ENCODE measurements around the gene IRF7. TPM values are rescaled to one million over a fixed set of nuclear protein-coding genes. Genes with fewer than 3 reads are reported as not detected.

IRF7 gene
- total RNA-seq, 1 donor from 2014 or later: 12.6 TPM

- Mint-ChIP-seq H3K4me3 (ENCODE audit: low read depth) (no peak overlapping the region), H3K9me3 (ENCODE audit: low read depth) (no peaks in the 10 kb centered on the region), H3K27me3 (no peaks in the 10 kb centered on the region), H3K36me3 (ENCODE audit: insufficient read depth) (peaks cover 17% of the 10 kb centered on the region), H3K4me1 (ENCODE audit: low read depth) (no peaks in the 10 kb centered on the region), H3K27ac (peak overlapping the region; percentile 16)
- TF ChIP-seq CTCF (IDR thresholded peaks at IDR 0.05; ENCODE audit: unreplicated experiment): no peak
- no peak for DNase-seq (ENCODE audit: low spot score, unreplicated experiment)
Measured at GRCh38 chr11:607971-608659, 7.6 kb downstream of the IRF7 start.

GRCh38 chr11:607020-607780, 8.6 kb downstream of the IRF7 start:
- H3K27me3 Mint-ChIP-seq: no peaks in the 10 kb centered on the region
- no peak overlapping the region for H3K4me3 Mint-ChIP-seq (ENCODE audit: low read depth)
- no peak for DNase-seq (ENCODE audit: low spot score, unreplicated experiment)
- no peak for TF ChIP-seq CTCF (IDR thresholded peaks at IDR 0.05; ENCODE audit: unreplicated experiment)
- H3K36me3 Mint-ChIP-seq (ENCODE audit: insufficient read depth): peaks cover 17% of the 10 kb centered on the region
- no peaks in the 10 kb centered on the region for H3K4me1 Mint-ChIP-seq (ENCODE audit: low read depth)
- H3K9me3 Mint-ChIP-seq (ENCODE audit: low read depth): no peaks in the 10 kb centered on the region
- peak overlapping the region; percentile 78 for H3K27ac Mint-ChIP-seq

- Mint-ChIP-seq H3K4me1 (ENCODE audit: low read depth) (no peaks in the 10 kb centered on the region), H3K36me3 (ENCODE audit: insufficient read depth) (peaks cover 15% of the 10 kb centered on the region), H3K27me3 (no peaks in the 10 kb centered on the region)
Measured at GRCh38 chr11:606245-606644, 9.5 kb downstream of the IRF7 start.

GRCh38 chr11:605286-606129, 10.2 kb downstream of the IRF7 start:
- Mint-ChIP-seq H3K27ac (no peak overlapping the region), H3K27me3 (no peaks in the 10 kb centered on the region), H3K4me1 (ENCODE audit: low read depth) (no peaks in the 10 kb centered on the region), H3K4me3 (ENCODE audit: low read depth) (no peak overlapping the region), H3K9me3 (ENCODE audit: low read depth) (no peaks in the 10 kb centered on the region), H3K36me3 (ENCODE audit: insufficient read depth) (peaks cover 12% of the 10 kb centered on the region)
- no peak for DNase-seq (ENCODE audit: low spot score, unreplicated experiment)
- no peak for TF ChIP-seq CTCF (IDR thresholded peaks at IDR 0.05; ENCODE audit: unreplicated experiment)

More at GRCh38 chr11:606245-606644, 9.5 kb downstream of the IRF7 start:
- no peak overlapping the region for H3K4me3 Mint-ChIP-seq (ENCODE audit: low read depth)
- TF ChIP-seq CTCF (IDR thresholded peaks at IDR 0.05; ENCODE audit: unreplicated experiment): no peak
- no peak for DNase-seq (ENCODE audit: low spot score, unreplicated experiment)
- H3K9me3 Mint-ChIP-seq (ENCODE audit: low read depth): no peaks in the 10 kb centered on the region
- H3K27ac Mint-ChIP-seq: no peak overlapping the region

- no peaks in the 10 kb centered on the region for H3K27me3 Mint-ChIP-seq
- no peak for DNase-seq (ENCODE audit: low spot score, unreplicated experiment)
- peaks cover 13% of the 10 kb centered on the region for H3K36me3 Mint-ChIP-seq (ENCODE audit: insufficient read depth)
- no peaks in the 10 kb centered on the region for H3K9me3 Mint-ChIP-seq (ENCODE audit: low read depth)
- no peak overlapping the region for H3K27ac Mint-ChIP-seq
- TF ChIP-seq CTCF (IDR thresholded peaks at IDR 0.05; ENCODE audit: unreplicated experiment): no peak
- H3K4me1 Mint-ChIP-seq (ENCODE audit: low read depth): no peaks in the 10 kb centered on the region
- no peak overlapping the region for H3K4me3 Mint-ChIP-seq (ENCODE audit: low read depth)
Measured at GRCh38 chr11:603154-603553, 12.6 kb downstream of the IRF7 start.

All from progenitor cell of endocrine pancreas (in vitro differentiated cells).